Progenitor cell of endocrine pancreas (in vitro differentiated cells): ENCODE results near the gene SOX2. TPM values are rescaled to one million over a fixed set of nuclear protein-coding genes. Genes with fewer than 3 reads are reported as not detected.
A peak's percentile ranks its signal among the peaks of the same experiment; 100 is the strongest.

ENCODE experiments used
- DNase-seq: peaks from one replicate; pipeline ENCODE4 v3.0.0; 2021; ENCODE audit warnings: low spot score; ENCODE audit not compliant: unreplicated experiment
- H3K27ac Mint-ChIP-seq: 2 replicates; pipeline ENCODE4 v1.8.0; 2021; ENCODE audit warnings: mild to moderate bottlenecking, moderate library complexity, mixed read lengths
- H3K27me3 Mint-ChIP-seq: 2 replicates; pipeline ENCODE4 v1.8.0; 2021; ENCODE audit warnings: mixed read lengths
- H3K36me3 Mint-ChIP-seq: 2 replicates; pipeline ENCODE4 v1.8.0; 2022; ENCODE audit warnings: mixed read lengths; ENCODE audit not compliant: insufficient read depth
- H3K4me1 Mint-ChIP-seq: 2 replicates; pipeline ENCODE4 v1.8.0; 2021; ENCODE audit warnings: low read depth, mixed read lengths
- H3K4me3 Mint-ChIP-seq: 2 replicates; pipeline ENCODE4 v1.8.0; 2021; ENCODE audit warnings: low read depth, mild to moderate bottlenecking, moderate library complexity, mixed read lengths
- H3K9me3 Mint-ChIP-seq: 2 replicates; pipeline ENCODE4 v1.8.0; 2021; ENCODE audit warnings: low read depth, mixed read lengths
- total RNA-seq: library from RNA; stranded (reverse); gene quantifications from 2 replicates; pipeline ENCODE4 v1.2.1, GENCODE V29; 2021
- TF ChIP-seq, protein P1 (sequence below): fragments of 200-600 bp; sonication (generic); IDR thresholded peaks from one replicate; pipeline ENCODE4 v1.5.0; 2021; ENCODE audit warnings: antibody characterized with exemption, mild to moderate bottlenecking; ENCODE audit not compliant: unreplicated experiment

The SOX2 gene
- total RNA-seq, 1 donor from 2014 or later: 72.0 TPM

DNA sequence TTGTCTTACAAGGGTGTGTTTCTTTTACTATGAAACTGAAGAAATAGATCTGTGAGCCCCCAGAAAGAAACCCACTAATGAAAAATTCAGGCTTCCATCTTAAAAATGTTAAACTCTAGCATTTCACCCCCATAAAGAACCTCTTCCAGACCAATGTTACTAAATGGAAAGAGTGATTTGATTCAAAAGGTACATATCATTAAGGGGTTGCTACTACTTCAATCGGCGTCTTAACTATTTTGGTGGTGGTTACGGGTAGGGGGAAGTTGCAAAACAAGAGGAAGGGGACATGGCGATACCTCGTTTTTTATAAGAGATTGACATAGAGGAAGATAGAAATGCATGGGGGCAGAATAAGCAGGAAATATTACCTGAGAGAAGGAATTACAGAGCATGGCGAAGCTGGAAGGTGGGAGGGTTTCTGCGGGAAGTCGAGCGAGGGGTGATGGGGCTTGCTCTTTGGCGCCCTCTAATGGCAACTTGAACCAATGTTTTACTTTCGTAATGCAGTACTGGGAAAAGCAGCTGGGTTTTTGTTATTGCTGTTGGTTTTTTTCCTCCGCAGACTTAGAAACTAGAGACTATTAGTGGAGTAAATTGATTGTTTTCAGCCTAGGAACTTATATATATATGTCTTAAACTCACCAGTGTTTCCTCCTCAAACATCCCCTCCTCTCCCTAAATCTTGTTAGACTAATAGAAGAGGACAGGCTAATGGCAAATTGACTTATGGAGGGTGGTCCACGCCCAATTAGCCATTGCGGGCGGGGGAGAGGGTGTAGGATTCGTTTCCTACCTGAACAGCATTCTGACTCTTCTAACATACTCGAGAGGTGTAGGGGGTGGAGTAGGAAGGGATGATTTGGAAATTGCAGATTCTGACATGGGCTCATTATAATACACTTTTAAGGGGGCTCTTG lies 11.3 kb upstream of the SOX2 start:
- DNase-seq: peak; percentile 54
- peaks cover 84% of the 10 kb centered on the region for H3K27me3 Mint-ChIP-seq
- peak overlapping the region; percentile 56 for H3K4me3 Mint-ChIP-seq
- no peaks in the 10 kb centered on the region for H3K9me3 Mint-ChIP-seq
- TF ChIP-seq, protein P1, sequence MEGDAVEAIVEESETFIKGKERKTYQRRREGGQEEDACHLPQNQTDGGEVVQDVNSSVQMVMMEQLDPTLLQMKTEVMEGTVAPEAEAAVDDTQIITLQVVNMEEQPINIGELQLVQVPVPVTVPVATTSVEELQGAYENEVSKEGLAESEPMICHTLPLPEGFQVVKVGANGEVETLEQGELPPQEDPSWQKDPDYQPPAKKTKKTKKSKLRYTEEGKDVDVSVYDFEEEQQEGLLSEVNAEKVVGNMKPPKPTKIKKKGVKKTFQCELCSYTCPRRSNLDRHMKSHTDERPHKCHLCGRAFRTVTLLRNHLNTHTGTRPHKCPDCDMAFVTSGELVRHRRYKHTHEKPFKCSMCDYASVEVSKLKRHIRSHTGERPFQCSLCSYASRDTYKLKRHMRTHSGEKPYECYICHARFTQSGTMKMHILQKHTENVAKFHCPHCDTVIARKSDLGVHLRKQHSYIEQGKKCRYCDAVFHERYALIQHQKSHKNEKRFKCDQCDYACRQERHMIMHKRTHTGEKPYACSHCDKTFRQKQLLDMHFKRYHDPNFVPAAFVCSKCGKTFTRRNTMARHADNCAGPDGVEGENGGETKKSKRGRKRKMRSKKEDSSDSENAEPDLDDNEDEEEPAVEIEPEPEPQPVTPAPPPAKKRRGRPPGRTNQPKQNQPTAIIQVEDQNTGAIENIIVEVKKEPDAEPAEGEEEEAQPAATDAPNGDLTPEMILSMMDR: peak; percentile 92
- H3K4me1 Mint-ChIP-seq: peaks cover 9% of the 10 kb centered on the region
- H3K27ac Mint-ChIP-seq: no peak overlapping the region
- no peaks in the 10 kb centered on the region for H3K36me3 Mint-ChIP-seq

DNA sequence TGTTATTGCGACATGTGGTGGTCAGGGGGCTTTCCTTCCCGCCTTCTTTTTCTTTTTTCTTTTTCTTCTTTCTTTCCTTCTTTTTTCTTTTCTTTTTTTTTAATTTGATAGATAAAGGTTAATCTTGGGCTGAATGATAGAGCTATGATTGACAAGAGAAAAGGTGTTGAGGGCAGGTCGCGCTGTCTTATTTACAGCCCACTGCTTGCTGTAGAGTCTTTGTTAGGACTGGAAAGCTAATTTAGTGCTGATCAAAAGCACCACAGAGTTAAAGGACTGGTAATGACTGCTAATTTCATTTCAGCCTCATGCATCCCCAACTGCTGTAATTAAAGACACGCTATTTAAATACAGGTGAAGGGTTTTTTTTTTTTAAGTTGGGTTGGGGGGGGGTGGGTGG lies 10.6 kb upstream of the SOX2 start:
- H3K27ac Mint-ChIP-seq: no peak overlapping the region
- H3K4me3 Mint-ChIP-seq: no peak overlapping the region
- peaks cover 12% of the 10 kb centered on the region for H3K4me1 Mint-ChIP-seq
- no peak for DNase-seq
- TF ChIP-seq, protein P1: no peak
- no peaks in the 10 kb centered on the region for H3K9me3 Mint-ChIP-seq
- H3K36me3 Mint-ChIP-seq: no peaks in the 10 kb centered on the region
- peaks cover 85% of the 10 kb centered on the region for H3K27me3 Mint-ChIP-seq

DNA sequence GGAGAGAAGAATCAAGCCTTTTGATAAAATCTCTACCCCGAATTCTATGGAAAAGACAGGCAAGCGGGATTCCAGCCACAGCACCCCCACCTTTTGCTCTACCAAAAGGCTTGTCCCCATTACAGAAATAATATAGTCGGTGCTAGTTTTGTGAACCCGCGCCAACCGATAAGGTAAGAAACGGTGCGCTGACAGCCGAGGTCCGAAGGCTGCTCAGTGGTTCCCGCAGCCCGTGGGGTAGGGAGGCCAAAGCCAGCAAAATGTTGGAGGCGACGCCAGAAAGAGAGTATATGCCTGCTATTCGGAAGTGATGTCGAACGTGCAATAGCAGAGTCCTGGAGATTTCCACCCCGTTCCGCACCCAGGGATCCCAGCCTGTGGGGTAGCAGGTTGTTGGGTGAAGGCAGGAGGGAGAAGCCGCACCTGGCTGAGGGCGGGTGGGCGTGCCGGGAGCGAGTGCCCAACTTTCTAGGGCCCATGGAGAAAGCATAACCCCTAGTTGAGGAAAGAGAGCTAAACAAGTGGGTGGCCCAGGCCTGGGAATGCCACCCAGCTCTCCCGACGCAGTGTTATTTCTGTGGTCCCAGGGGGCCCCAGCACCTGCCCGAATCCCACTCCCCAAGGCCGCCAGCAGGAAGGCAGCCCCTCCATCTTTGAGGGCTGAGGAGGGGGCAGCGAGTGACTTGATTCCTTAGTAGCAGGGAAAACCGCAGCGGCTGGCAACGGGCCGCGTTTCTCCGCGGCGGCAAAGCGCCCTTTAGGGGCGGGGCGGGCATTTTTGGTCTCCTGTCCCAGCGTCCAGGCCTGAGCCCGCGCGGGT lies 7.9 kb upstream of the SOX2 start:
- no peaks in the 10 kb centered on the region for H3K36me3 Mint-ChIP-seq
- H3K27ac Mint-ChIP-seq: no peak overlapping the region
- no peak for DNase-seq
- H3K27me3 Mint-ChIP-seq: peaks cover 83% of the 10 kb centered on the region
- H3K4me3 Mint-ChIP-seq: no peak overlapping the region
- H3K9me3 Mint-ChIP-seq: no peaks in the 10 kb centered on the region
- H3K4me1 Mint-ChIP-seq: peaks cover 12% of the 10 kb centered on the region
- TF ChIP-seq, protein P1: no peak

DNA sequence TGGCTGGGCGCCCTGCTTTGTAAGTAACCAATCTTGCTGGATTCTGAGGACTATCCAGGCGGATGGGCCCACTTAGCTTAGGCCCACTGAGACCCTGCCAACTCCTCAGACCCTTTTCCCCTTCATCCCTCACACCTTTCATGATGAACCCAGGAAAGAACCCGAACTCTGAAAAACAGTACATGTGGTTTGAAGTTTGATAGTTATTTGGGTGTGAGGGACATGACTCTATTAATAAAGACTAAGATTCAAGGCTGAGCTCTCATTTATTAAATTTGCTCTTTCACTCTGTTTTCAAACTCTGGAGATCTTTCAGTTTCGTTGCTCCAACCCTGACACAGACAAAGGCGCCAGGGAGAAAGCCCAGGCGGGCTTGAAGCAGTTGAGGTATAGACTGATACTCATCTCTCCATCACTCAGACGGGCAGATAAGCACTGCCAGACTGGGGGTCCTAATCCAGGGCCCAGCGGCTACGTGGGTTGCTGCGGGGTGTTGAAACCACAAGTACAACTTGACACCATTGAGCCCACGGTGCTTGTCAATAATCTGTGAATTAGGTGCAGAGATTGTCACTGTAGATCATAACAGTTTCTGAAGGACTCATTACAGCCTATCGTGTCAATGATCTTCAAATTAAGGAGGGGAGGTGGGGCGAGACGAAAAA lies 7.2 kb upstream of the SOX2 start:
- Mint-ChIP-seq H3K4me3 (no peak overlapping the region), H3K4me1 (peaks cover 12% of the 10 kb centered on the region), H3K36me3 (no peaks in the 10 kb centered on the region), H3K27ac (no peak overlapping the region), H3K9me3 (no peaks in the 10 kb centered on the region), H3K27me3 (peaks cover 76% of the 10 kb centered on the region)
- DNase-seq: no peak
- TF ChIP-seq, protein P1: no peak

DNA sequence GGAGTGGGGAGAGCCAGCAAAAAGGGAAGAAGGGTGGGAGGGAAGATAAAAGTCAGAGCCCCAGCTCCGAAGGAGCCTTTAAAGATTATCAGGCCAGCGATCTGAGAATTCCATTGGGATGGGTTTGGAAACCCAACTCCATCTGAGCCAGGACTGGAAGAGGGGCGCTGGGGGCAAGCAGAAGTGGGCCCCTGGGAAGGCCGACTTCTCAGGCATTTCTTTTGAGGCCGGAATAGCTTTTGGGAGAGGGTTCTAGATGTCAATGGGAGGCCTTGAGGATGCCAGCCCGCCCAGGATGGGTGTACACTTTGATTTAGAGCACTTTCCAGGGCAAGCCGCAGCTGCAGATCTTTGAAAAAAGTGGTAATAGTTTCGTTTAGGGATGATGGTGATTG lies 6.6 kb upstream of the SOX2 start:
- H3K27ac Mint-ChIP-seq: no peak overlapping the region
- H3K9me3 Mint-ChIP-seq: no peaks in the 10 kb centered on the region
- no peak overlapping the region for H3K4me3 Mint-ChIP-seq
- H3K27me3 Mint-ChIP-seq: peaks cover 72% of the 10 kb centered on the region
- TF ChIP-seq, protein P1: no peak
- H3K36me3 Mint-ChIP-seq: no peaks in the 10 kb centered on the region
- H3K4me1 Mint-ChIP-seq: peaks cover 17% of the 10 kb centered on the region
- DNase-seq: no peak
